ENCODE measurements around the gene LRP1B. TPM values are rescaled to one million over a fixed set of nuclear protein-coding genes. Genes with fewer than 3 reads are reported as not detected.

Gene LRP1B
- total and polyA plus RNA-seq, 8 donors = 0.03 to 1.6 (median 0.84) TPM

GRCh38 chr2:140596447-140596846 is 1534.4 kb downstream of the LRP1B start:
- no peaks in the 10 kb centered on the region for H3K27me3 ChIP-seq
- intact Hi-C loops (cut with DNase I) = no loop called here
- no peak overlapping the region for H3K27ac ChIP-seq
- TF ChIP-seq CTCF (IDR thresholded peaks at IDR 0.05) = no peak
- H3K4me1 ChIP-seq = no peaks in the 10 kb centered on the region
- H3K4me3 ChIP-seq = no peak overlapping the region
- no peaks in the 10 kb centered on the region for H3K9me3 ChIP-seq
- H3K36me3 ChIP-seq = no peaks in the 10 kb centered on the region
- DNase-seq (no peak), ATAC-seq (peak; percentile 73)

- H3K4me3 ChIP-seq = no peak overlapping the region
- H3K36me3 ChIP-seq = no peaks in the 10 kb centered on the region
- DNase-seq = no peak
- H3K4me1 ChIP-seq = no peaks in the 10 kb centered on the region
- H3K27me3 ChIP-seq = no peaks in the 10 kb centered on the region
- no peak overlapping the region for H3K27ac ChIP-seq
- ATAC-seq = no peak
- no peak for TF ChIP-seq CTCF (IDR thresholded peaks at IDR 0.05)
- no peaks in the 10 kb centered on the region for H3K9me3 ChIP-seq
- intact Hi-C loops (cut with DNase I) = no loop called here
These were observed 1535.7 kb downstream of the LRP1B start for GRCh38 chr2:140595107-140595506.

- DNase-seq (no peak), ATAC-seq (no peak)
- H3K27me3 ChIP-seq = no peaks in the 10 kb centered on the region
- no peak for TF ChIP-seq CTCF (IDR thresholded peaks at IDR 0.05)
- H3K9me3 ChIP-seq = no peaks in the 10 kb centered on the region
- intact Hi-C loops (cut with DNase I) = no loop called here
- no peaks in the 10 kb centered on the region for H3K36me3 ChIP-seq
- H3K4me3 ChIP-seq = no peak overlapping the region
- H3K27ac ChIP-seq = no peak overlapping the region
- H3K4me1 ChIP-seq = no peaks in the 10 kb centered on the region
These were observed 1537.7 kb downstream of the LRP1B start for GRCh38 chr2:140593132-140593531.

- no peak for ATAC-seq
- intact Hi-C loops (cut with DNase I) = no loop called here
- Histone ChIP-seq H3K9me3 (no peaks in the 10 kb centered on the region), H3K27me3 (no peaks in the 10 kb centered on the region), H3K4me3 (no peak overlapping the region), H3K36me3 (no peaks in the 10 kb centered on the region), H3K4me1 (no peaks in the 10 kb centered on the region), H3K27ac (no peak overlapping the region)
- TF ChIP-seq CTCF (IDR thresholded peaks at IDR 0.05) = no peak
- no peak for DNase-seq
These were observed 1541.1 kb downstream of the LRP1B start for GRCh38 chr2:140589696-140590095.

GRCh38 chr2:140589273-140589672 is 1541.5 kb downstream of the LRP1B start:
- ATAC-seq = no peak
- no peaks in the 10 kb centered on the region for H3K4me1 ChIP-seq
- no peak for TF ChIP-seq CTCF (IDR thresholded peaks at IDR 0.05)
- H3K27me3 ChIP-seq = no peaks in the 10 kb centered on the region
- H3K4me3 ChIP-seq = no peak overlapping the region
- H3K36me3 ChIP-seq = no peaks in the 10 kb centered on the region
- H3K27ac ChIP-seq = no peak overlapping the region
- no peaks in the 10 kb centered on the region for H3K9me3 ChIP-seq
- no peak for DNase-seq
- intact Hi-C loops (cut with DNase I) = no loop called here

Measured in left lung (tissue), 10 donors.